Fibroblast of lung (primary cell): ENCODE measurements around the gene CSK.

ENCODE experiments used
- CTCF ChIP-seq, 2 donors: IDR thresholded peaks in 1 of 2; conservative IDR thresholded peaks in 1 of 2; 1 replicate in 1 of 2; 2 replicates in 1 of 2; pipeline ENCODE4 v1.5.1; 2011 to 2012; ENCODE audit warnings: low read length in 2 of 2, control low read depth in 1 of 2, inconsistent platforms in 1 of 2, low read depth in 1 of 2, mild to moderate bottlenecking in 1 of 2
- EZH2 ChIP-seq: IDR thresholded peaks from 2 replicates; pipeline ENCODE4 v1.5.1; 2012; ENCODE audit warnings: low read length, control low read depth, mild to moderate bottlenecking; ENCODE audit errors: missing control alignments

DNA sequence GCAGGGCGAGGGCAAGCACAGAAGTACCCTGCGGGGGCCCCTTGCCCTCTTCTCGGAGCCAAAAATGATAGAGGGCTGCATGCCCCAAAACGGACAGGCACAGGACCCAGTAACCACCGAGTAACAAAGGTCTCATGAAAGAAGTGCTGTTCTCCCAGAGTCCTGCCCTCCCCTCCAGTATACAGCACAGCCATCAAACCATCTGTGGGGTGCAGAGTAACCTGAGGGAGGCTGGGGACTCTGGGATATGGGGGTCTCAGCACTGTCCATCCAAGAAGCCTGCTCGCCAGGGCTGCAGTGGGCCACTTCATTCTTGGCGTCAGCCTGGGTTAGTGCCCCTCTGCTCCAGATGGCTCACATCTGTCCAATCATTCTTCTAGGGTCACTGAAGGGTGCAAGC is 55.0 kb downstream of the CSK start:
- TF ChIP-seq CTCF (conservative IDR thresholded peaks at IDR 0.05 in 1 of 2, IDR thresholded peaks at IDR 0.05 in 1 of 2; ENCODE audit: low read depth in 1 of 2, low read length in 2 of 2) = no peak
- TF ChIP-seq EZH2 = no peak
